Midbrain (tissue), 1 donor: Measurements from ENCODE around the gene UNC13B.

ENCODE experiments used
- DNase-seq: peaks from one replicate; lab custom pipeline; 2025; lab: John Stamatoyannopoulos, UW

The UNC13B gene

GRCh38 chr9:35431467-35431866, 269.7 kb downstream of the UNC13B start:
- no peak for DNase-seq

GRCh38 chr9:35432076-35432475, 270.3 kb downstream of the UNC13B start:
- DNase-seq = no peak

- DNase-seq = no peak
These were observed 275.1 kb downstream of the UNC13B start for GRCh38 chr9:35436933-35437332.

DNA sequence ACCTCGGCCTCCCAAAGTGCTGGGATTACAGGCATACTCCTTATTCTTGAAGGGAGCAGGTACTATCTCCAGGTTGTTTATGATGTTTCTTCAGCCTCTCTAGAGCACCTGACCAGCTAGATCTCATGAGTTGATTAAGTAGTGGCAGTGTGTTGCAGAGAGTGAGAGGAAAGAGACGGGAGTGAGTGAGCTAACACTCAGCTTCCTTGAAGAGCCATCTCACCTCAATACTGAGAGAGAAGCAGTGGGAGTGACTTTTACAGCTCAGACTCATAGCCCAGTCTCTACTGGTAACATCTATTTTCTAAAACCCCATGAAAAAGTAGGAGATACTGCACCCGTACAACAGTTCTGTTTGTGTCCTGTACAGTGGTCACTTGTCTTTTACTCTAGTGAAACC, 284.2 kb downstream of the UNC13B start:
- DNase-seq = no peak

GRCh38 chr9:35448496-35448895, 286.7 kb downstream of the UNC13B start:
- no peak for DNase-seq

- no peak for DNase-seq
These were observed 290.7 kb downstream of the UNC13B start for GRCh38 chr9:35452481-35452880.

DNA sequence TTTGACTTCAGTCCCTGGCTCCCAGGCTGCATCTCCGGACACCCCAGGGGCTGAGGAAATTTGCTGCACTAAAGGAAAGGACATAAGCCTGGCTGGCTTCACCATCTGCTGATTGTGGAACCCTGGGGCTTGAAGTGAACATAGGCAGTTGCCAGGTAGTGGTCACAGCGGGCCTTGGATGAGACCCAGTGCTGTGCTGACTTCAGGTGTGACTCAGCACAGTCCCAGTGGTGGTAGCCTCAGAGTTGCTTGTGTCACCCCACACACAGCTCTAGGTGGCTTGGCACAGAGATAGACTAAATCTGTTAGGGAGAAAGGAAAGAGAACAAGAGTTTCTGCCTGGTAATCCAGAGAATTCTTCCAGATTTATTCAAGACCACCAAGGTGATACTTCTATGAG, 292.0 kb downstream of the UNC13B start:
- no peak for DNase-seq
